Transverse colon (tissue), 3 donors: ENCODE results near the gene GPC5.

Experiments used
- EP300 ChIP-seq: sonication (generic); formaldehyde crosslinking; IDR thresholded peaks from one replicate; pipeline ENCODE4 v1.6.1; 2017; ENCODE audit warnings: antibody characterized with exemption, low read depth
- POLR2A ChIP-seq: fragments of 450-650 bp; IDR thresholded peaks from one replicate; pipeline ENCODE4 v1.6.1; 2016; ENCODE audit warnings: antibody characterized with exemption, mild to moderate bottlenecking, moderate library complexity
- TF ChIP-seq, protein P1 (sequence below), 5 experiments: fragments of 200-600 bp in 3 of 5; fragments of 450-650 bp in 2 of 5; sonication (generic) in 3 of 5; IDR thresholded peaks; 1 replicate in 2 of 5; 2 replicates in 3 of 5; pipeline ENCODE4 v1.5.1; 2016 to 2017; ENCODE audit warnings: antibody characterized with exemption in 5 of 5, inconsistent platforms in 3 of 5, mild to moderate bottlenecking in 2 of 5, moderate library complexity in 1 of 5

DNA sequence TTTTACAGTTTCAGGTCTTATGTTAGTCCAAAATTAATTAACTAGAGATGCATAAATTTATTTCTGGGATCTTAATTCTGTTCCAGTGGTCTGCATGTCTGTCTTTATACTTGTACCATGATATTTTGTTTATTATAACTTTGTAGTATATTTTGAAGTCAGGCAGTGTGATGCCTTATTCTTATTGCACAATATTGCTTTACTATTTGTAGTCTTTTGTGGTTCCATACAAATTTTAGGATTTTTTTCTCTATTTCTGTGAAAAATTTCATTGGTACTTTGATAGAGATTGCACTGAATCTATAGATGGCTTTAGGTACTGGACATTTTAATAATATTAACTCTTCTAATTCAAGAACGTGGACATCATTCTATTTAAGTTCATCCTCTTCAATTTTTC lies 304.0 kb downstream of the GPC5 start:
- TF ChIP-seq EP300 = no peak
- TF ChIP-seq, protein P1, sequence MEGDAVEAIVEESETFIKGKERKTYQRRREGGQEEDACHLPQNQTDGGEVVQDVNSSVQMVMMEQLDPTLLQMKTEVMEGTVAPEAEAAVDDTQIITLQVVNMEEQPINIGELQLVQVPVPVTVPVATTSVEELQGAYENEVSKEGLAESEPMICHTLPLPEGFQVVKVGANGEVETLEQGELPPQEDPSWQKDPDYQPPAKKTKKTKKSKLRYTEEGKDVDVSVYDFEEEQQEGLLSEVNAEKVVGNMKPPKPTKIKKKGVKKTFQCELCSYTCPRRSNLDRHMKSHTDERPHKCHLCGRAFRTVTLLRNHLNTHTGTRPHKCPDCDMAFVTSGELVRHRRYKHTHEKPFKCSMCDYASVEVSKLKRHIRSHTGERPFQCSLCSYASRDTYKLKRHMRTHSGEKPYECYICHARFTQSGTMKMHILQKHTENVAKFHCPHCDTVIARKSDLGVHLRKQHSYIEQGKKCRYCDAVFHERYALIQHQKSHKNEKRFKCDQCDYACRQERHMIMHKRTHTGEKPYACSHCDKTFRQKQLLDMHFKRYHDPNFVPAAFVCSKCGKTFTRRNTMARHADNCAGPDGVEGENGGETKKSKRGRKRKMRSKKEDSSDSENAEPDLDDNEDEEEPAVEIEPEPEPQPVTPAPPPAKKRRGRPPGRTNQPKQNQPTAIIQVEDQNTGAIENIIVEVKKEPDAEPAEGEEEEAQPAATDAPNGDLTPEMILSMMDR (IDR thresholded peaks at IDR 0.05) = no peak
- no peak for TF ChIP-seq POLR2A
